Parathyroid adenoma (tissue), 2 donors: Measurements from ENCODE around the gene SSR3.
"Not testable (repeated sequence)": the region's sequence is repeated elsewhere in the genome, so short reads cannot be mapped to it uniquely, and the experiment has no call there.

ENCODE experiments used
- H2AFZ ChIP-seq: fragments of 300-600 bp; sonication (generic); one replicate; pipeline ENCODE4 v1.7.0; 2017; ENCODE audit warnings: antibody characterized with exemption, mild to moderate bottlenecking
- H3K27ac ChIP-seq: fragments of 300-600 bp; sonication (generic); one replicate; pipeline ENCODE4 v1.7.0; 2017
- H3K27me3 ChIP-seq: fragments of 300-600 bp; sonication (generic); one replicate; pipeline ENCODE4 v1.7.0; 2017; ENCODE audit warnings: low read length; ENCODE audit not compliant: control insufficient read depth, insufficient read depth
- H3K36me3 ChIP-seq: fragments of 300-600 bp; sonication (generic); one replicate; pipeline ENCODE4 v1.7.0; 2017; ENCODE audit warnings: low read length; ENCODE audit not compliant: control insufficient read depth, insufficient read depth
- H3K4me1 ChIP-seq: fragments of 300-600 bp; sonication (generic); one replicate; pipeline ENCODE4 v1.7.0; 2017; ENCODE audit warnings: control low read depth
- H3K4me2 ChIP-seq: fragments of 300-600 bp; sonication (generic); one replicate; pipeline ENCODE4 v1.7.0; 2017; ENCODE audit warnings: low read length
- H3K4me3 ChIP-seq: fragments of 300-600 bp; sonication (generic); one replicate; pipeline ENCODE4 v1.7.0; 2017; ENCODE audit warnings: low read depth, low read length
- H3K79me2 ChIP-seq: fragments of 300-600 bp; sonication (generic); one replicate; pipeline ENCODE4 v1.7.0; 2017; ENCODE audit warnings: control low read depth
- H3K9ac ChIP-seq: fragments of 300-600 bp; sonication (generic); one replicate; pipeline ENCODE4 v1.7.0; 2017; ENCODE audit warnings: mild to moderate bottlenecking
- H3K9me3 ChIP-seq: fragments of 300-600 bp; sonication (generic); one replicate; pipeline ENCODE4 v1.7.0; 2017; ENCODE audit warnings: low read length; ENCODE audit not compliant: control insufficient read depth
- TF ChIP-seq, protein P1 (sequence below): fragments of 300-600 bp; sonication (generic); IDR thresholded peaks from one replicate; pipeline ENCODE4 v1.7.0; 2017; ENCODE audit warnings: antibody characterized with exemption, mild to moderate bottlenecking
- donor health status: primary hyperparathyroidism.

SSR3 gene

GRCh38 chr3:156577736-156578135 is 22.8 kb upstream of the SSR3 start:
- H3K4me1 ChIP-seq, result no peaks in the 10 kb centered on the region
- TF ChIP-seq, protein P1, sequence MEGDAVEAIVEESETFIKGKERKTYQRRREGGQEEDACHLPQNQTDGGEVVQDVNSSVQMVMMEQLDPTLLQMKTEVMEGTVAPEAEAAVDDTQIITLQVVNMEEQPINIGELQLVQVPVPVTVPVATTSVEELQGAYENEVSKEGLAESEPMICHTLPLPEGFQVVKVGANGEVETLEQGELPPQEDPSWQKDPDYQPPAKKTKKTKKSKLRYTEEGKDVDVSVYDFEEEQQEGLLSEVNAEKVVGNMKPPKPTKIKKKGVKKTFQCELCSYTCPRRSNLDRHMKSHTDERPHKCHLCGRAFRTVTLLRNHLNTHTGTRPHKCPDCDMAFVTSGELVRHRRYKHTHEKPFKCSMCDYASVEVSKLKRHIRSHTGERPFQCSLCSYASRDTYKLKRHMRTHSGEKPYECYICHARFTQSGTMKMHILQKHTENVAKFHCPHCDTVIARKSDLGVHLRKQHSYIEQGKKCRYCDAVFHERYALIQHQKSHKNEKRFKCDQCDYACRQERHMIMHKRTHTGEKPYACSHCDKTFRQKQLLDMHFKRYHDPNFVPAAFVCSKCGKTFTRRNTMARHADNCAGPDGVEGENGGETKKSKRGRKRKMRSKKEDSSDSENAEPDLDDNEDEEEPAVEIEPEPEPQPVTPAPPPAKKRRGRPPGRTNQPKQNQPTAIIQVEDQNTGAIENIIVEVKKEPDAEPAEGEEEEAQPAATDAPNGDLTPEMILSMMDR, result no peak
- H3K36me3 ChIP-seq, result no peaks in the 10 kb centered on the region
- H3K4me2 ChIP-seq, result no peak overlapping the region
- H3K79me2 ChIP-seq, result no peaks in the 10 kb centered on the region
- H3K9me3 ChIP-seq, result no peaks in the 10 kb centered on the region
- H3K9ac ChIP-seq, result no peak overlapping the region
- H2AFZ ChIP-seq, result no peak overlapping the region
- no peaks in the 10 kb centered on the region for H3K27me3 ChIP-seq
- no peak overlapping the region for H3K4me3 ChIP-seq
- H3K27ac ChIP-seq, result no peak overlapping the region

GRCh38 chr3:156576651-156577348 is 21.9 kb upstream of the SSR3 start:
- no peak overlapping the region for H3K4me2 ChIP-seq
- H2AFZ ChIP-seq, result no peak overlapping the region
- H3K79me2 ChIP-seq, result no peaks in the 10 kb centered on the region
- no peak overlapping the region for H3K9ac ChIP-seq
- H3K9me3 ChIP-seq, result no peaks in the 10 kb centered on the region
- TF ChIP-seq, protein P1, result no peak
- no peak overlapping the region for H3K27ac ChIP-seq
- H3K36me3 ChIP-seq, result no peaks in the 10 kb centered on the region
- H3K27me3 ChIP-seq, result no peaks in the 10 kb centered on the region
- H3K4me3 ChIP-seq, result no peak overlapping the region
- no peaks in the 10 kb centered on the region for H3K4me1 ChIP-seq

DNA sequence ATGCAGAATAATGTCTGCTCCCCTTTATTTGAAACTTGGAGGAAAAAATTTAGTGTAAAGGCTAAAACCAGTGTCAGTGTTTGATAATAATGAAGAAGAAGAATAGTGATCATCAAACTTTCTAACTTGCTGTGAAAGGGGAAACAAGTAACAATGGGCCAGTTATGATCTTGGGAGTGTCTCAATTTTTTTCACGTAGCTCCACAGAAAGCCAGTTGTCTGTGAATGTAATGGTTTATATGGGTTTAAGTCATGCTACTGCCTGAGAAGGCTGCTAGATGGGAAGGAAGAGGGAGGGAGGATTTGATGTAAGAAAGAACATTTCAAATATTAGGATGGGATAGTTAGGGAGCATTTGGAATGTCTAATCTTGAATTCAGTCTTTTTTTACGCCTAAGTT is 21.1 kb upstream of the SSR3 start:
- TF ChIP-seq, protein P1, result no peak
- Histone ChIP-seq H3K4me1 (no peaks in the 10 kb centered on the region), H3K9ac (no peak overlapping the region)

GRCh38 chr3:156575641-156576040 is 20.7 kb upstream of the SSR3 start:
- Histone ChIP-seq H3K79me2 (no peaks in the 10 kb centered on the region), H3K4me2 (no peak overlapping the region), H3K9ac (no peak overlapping the region), H3K27me3 (no peaks in the 10 kb centered on the region), H3K27ac (no peak overlapping the region), H3K4me3 (no peak overlapping the region), H3K36me3 (no peaks in the 10 kb centered on the region), H3K4me1 (no peaks in the 10 kb centered on the region), H3K9me3 (no peaks in the 10 kb centered on the region), H2AFZ (no peak overlapping the region)
- TF ChIP-seq, protein P1, result no peak

More for the DNA sequence above, 21.1 kb upstream of the SSR3 start:
- no peak overlapping the region for H3K4me2 ChIP-seq
- no peaks in the 10 kb centered on the region for H3K79me2 ChIP-seq
- H3K4me3 ChIP-seq, result no peak overlapping the region
- H3K27ac ChIP-seq, result no peak overlapping the region
- H3K9me3 ChIP-seq, result no peaks in the 10 kb centered on the region
- no peaks in the 10 kb centered on the region for H3K36me3 ChIP-seq
- no peaks in the 10 kb centered on the region for H3K27me3 ChIP-seq
- H2AFZ ChIP-seq, result no peak overlapping the region

DNA sequence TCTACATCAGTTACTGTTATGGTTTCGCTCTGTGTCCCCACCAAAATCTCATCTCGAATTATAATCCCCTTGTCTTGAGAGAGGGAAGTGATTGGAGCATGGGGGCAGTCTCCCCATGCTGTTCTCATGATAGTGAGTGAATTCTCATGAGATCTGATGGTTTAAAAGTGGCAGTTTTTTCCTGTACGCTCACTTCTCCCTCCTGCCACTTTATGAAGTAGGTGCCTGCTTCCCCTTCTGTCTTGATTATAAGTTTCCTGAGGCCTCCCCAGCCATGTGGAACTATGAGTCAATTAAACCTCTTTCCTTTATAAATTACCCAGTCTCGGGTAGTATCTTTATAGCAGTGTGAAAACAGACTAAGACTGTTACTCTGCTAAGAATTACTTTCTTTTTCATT is 15.0 kb upstream of the SSR3 start:
- not testable (repeated sequence) for H3K9me3 ChIP-seq, H2AFZ ChIP-seq, H3K79me2 ChIP-seq, H3K4me2 ChIP-seq, H3K27me3 ChIP-seq, H3K4me3 ChIP-seq, H3K9ac ChIP-seq, H3K27ac ChIP-seq, H3K4me1 ChIP-seq, H3K36me3 ChIP-seq

DNA sequence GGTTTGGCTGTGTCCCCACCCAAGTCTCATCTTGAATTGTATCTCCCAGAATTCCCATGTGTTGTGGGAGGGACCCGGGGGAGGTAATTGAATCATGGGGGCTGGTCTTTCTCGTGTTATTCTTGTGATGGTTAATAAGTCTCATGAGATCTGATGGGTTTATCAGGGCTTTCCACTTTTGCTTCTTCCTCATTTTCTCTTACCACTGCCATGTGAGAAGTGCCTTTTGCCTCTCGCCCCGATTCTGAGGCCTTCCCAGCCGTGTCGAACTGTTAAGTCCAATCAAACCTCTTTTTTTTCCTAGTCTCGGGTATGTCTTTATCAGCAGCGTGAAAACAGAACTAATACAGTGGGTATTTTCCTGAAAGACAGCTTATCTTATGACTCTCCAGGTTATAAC is 14.1 kb upstream of the SSR3 start:
- not testable (repeated sequence) for H3K4me2 ChIP-seq, H3K4me3 ChIP-seq, H3K9me3 ChIP-seq, H3K9ac ChIP-seq, H2AFZ ChIP-seq, H3K27ac ChIP-seq, H3K79me2 ChIP-seq, H3K36me3 ChIP-seq, H3K27me3 ChIP-seq, H3K4me1 ChIP-seq
